Spleen (tissue), 11 donors: ENCODE data around the gene SLC39A7. TPM values are rescaled to one million over a fixed set of nuclear protein-coding genes. Genes with fewer than 3 reads are reported as not detected.
A peak's percentile ranks its signal among the peaks of the same experiment; 100 is the strongest.

Experiments used
- DNase-seq: peaks from one replicate; pipeline ENCODE4 v3.0.0-alpha.2; 2020
- H3K27ac ChIP-seq, 8 donors: fragments of 200-600 bp; sonication (generic) in 7 of 8; 1 replicate in 4 of 8; 2 replicates in 4 of 8; pipeline versions ENCODE4 v1.5.0 to v1.8.0; 2016 to 2021; ENCODE audit warnings: inconsistent platforms in 4 of 8, mild to moderate bottlenecking in 4 of 8, moderate library complexity in 1 of 8
- H3K27me3 ChIP-seq, 7 donors: fragments of 200-600 bp; sonication (generic) in 6 of 7; replicated peaks in 1 of 7; 1 replicate in 4 of 7; 2 replicates in 3 of 7; pipeline versions ENCODE4 v1.5.0 to v1.8.0; 2016 to 2021; ENCODE audit warnings: inconsistent platforms in 3 of 7, mild to moderate bottlenecking in 1 of 7
- H3K36me3 ChIP-seq, 6 donors: fragments of 200-600 bp; sonication (generic) in 5 of 6; 1 replicate in 4 of 6; 2 replicates in 2 of 6; pipeline versions ENCODE4 v1.5.0 to v1.8.0; 2016 to 2021; ENCODE audit warnings: inconsistent platforms in 2 of 6
- H3K4me1 ChIP-seq, 6 donors: fragments of 200-600 bp; sonication (generic) in 5 of 6; 1 replicate in 3 of 6; 2 replicates in 3 of 6; pipeline versions ENCODE4 v1.5.0 to v1.8.0; 2016 to 2021; ENCODE audit warnings: inconsistent platforms in 3 of 6
- H3K4me3 ChIP-seq, 8 donors: fragments of 200-600 bp; sonication (generic) in 7 of 8; 1 replicate in 4 of 8; 2 replicates in 4 of 8; pipeline versions ENCODE4 v1.5.0 to v1.8.0; 2016 to 2021; ENCODE audit warnings: inconsistent platforms in 4 of 8, mild to moderate bottlenecking in 4 of 8, moderate library complexity in 2 of 8
- H3K9me3 ChIP-seq, 8 donors: fragments of 200-600 bp; sonication (generic) in 7 of 8; 1 replicate in 4 of 8; 2 replicates in 4 of 8; pipeline versions ENCODE4 v1.5.0 to v1.8.0; 2016 to 2021; ENCODE audit warnings: inconsistent platforms in 4 of 8
- POLR2A ChIP-seq, 3 donors: fragments of 450-650 bp; IDR thresholded peaks; one replicate each; pipeline ENCODE4 v1.5.1; 2017; ENCODE audit warnings: antibody characterized with exemption in 3 of 3, mild to moderate bottlenecking in 1 of 3
- POLR2AphosphoS5 ChIP-seq, 3 donors: sonication (generic); formaldehyde crosslinking; IDR thresholded peaks; one replicate each; pipeline ENCODE4 v1.5.1; 2017; ENCODE audit warnings: antibody characterized with exemption in 3 of 3
- WGBS, 5 donors: extraction: QIAGEN DNeasy Blood & Tissue Kit in 3 of 5; methylation state at CpG; one replicate each; pipeline versions ENCODE4 v1.1.5 to v1.1.7; 2013 to 2018; 5-methylcytosine and 5-hydroxymethylcytosine counted together
- intact Hi-C: fragments of 100-400 bp; cut with DNase I; formaldehyde crosslinking; loops from one replicate; pipeline ENCODE4 v1.15.0; 2023; ENCODE audit warnings: low total_unique reads
- polyA plus RNA-seq, 3 donors: library from polyadenylated mRNA; stranded (reverse); fragments of 200-250 nt; gene quantifications; one replicate each; pipeline ENCODE4 v1.2.1, GENCODE V29; 2013
- total RNA-seq, 7 donors: library from RNA; depleted of rRNA in 3 of 7; stranded (reverse); fragments of >200 nt in 3 of 7; fragmentation: NEBNext Ultra II Directional in 4 of 7; extraction: Animal tissue kit (Norgen Biotek cat#: 25700) in 4 of 7; gene quantifications; one replicate each; pipeline versions ENCODE4 v1.1.0 to v1.2.1, GENCODE V29; 2016 to 2021
- TF ChIP-seq, protein P1 (sequence below), 11 experiments: fragments of 200-600 bp in 7 of 11; fragments of 450-650 bp in 4 of 11; sonication (generic) in 4 of 11; IDR thresholded peaks in 8 of 11; conservative IDR thresholded peaks in 3 of 11; 1 replicate in 7 of 11; 2 replicates in 4 of 11; pipeline versions ENCODE4 v1.4.0 to v1.8.0; 2016 to 2021; ENCODE audit warnings: antibody characterized with exemption in 11 of 11, inconsistent platforms in 4 of 11, mild to moderate bottlenecking in 1 of 11
- donor health status: healthy with polysubstance abuse.
- donor health status: DM: no; HTN: no; CAD: no; lungs with moderate emphysema.
- donor health status: DM: no; HTN: no; CAD: no.
- donor health status: Bipolar disorder and iron deficiency.
- donor health status: healthy.
- donor health status: DM: no; HTN: no; CAD: no.
- donor health status: DM: yes; HTN: yes; CAD: no.

SLC39A7 gene
- total and polyA plus RNA-seq, 10 donors = 28.8 to 58.7 (median 45.3) TPM

DNA sequence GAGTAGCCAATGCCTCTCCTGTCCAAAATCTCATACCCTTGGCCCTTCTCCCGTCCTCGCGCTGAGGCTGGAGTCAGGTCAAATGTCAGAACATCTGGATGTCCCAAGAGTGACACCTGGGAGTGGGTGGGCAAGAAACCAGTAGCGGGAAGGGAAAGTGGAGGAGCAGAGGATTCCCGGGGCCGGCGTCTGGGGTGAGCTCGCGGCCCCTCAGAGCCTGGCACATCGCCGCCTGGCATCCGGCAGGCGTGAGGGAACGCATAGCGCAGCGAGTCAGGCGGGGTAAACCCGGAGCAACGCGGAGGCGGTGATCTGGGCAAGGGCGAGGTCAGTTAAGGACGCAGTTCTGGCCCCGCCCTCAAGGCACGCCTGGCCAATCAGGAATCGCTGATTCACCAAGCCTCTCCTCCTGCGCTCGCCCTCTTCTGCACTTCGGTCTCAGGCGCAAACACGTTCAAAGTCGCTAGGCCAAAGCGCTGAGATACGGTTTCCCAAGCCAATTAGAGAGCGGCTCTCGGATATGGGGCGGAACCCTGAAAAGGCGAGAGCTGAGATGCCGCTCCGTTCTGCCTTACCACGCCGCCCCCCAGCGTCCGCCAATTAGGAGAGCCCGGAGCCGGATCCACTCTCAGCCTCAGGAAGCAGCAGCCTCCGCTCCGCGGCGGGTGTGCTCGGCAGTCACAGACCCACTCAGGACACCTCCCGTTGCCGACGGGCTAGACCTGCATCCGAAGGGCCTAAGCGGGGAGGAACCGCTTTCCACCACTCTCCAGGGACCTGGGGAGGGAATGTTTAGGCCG, 48.5 kb downstream of the SLC39A7 start:
- intact Hi-C loops = loop anchor here (2.0 kb wide), 1 partner anchor 88 kb away; no protein-coding TSS in a partner anchor
- H3K4me3 ChIP-seq = peak overlapping the region; percentile 36 to 73 (median 52)
- peaks cover 0 to 16% (median 0%) of the 10 kb centered on the region in 7 donors for H3K27me3 ChIP-seq
- H3K4me1 ChIP-seq = peaks cover 10 to 45% (median 29%) of the 10 kb centered on the region in 6 donors
- peak overlapping the region; percentile 89 to 93 (median 91) for H3K27ac ChIP-seq
- H3K9me3 ChIP-seq = no peaks in the 10 kb centered on the region
- peak; percentile 25 to 77 (median 71) for TF ChIP-seq POLR2A (IDR thresholded peaks at IDR 0.05)
- TF ChIP-seq POLR2AphosphoS5 (IDR thresholded peaks at IDR 0.05) = peak; percentile 94 to 97 (median 96)
- TF ChIP-seq, protein P1, sequence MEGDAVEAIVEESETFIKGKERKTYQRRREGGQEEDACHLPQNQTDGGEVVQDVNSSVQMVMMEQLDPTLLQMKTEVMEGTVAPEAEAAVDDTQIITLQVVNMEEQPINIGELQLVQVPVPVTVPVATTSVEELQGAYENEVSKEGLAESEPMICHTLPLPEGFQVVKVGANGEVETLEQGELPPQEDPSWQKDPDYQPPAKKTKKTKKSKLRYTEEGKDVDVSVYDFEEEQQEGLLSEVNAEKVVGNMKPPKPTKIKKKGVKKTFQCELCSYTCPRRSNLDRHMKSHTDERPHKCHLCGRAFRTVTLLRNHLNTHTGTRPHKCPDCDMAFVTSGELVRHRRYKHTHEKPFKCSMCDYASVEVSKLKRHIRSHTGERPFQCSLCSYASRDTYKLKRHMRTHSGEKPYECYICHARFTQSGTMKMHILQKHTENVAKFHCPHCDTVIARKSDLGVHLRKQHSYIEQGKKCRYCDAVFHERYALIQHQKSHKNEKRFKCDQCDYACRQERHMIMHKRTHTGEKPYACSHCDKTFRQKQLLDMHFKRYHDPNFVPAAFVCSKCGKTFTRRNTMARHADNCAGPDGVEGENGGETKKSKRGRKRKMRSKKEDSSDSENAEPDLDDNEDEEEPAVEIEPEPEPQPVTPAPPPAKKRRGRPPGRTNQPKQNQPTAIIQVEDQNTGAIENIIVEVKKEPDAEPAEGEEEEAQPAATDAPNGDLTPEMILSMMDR (IDR thresholded peaks at IDR 0.05 in 8 of 11, conservative IDR thresholded peaks at IDR 0.05 in 3 of 11) = peak in 7 of 11 experiments; percentile 10 to 58 (median 27)
- peak; percentile 98 for DNase-seq
- H3K36me3 ChIP-seq = peaks cover 0 to 22% (median 0%) of the 10 kb centered on the region in 6 donors
- 0 to 1% (median 0%) methylated on average over 33 to 58 of the region's 58 CpGs for WGBS, 5 donors

- Histone ChIP-seq H3K27ac (peak overlapping the region; percentile 89 to 93 (median 91)), H3K27me3 (peaks cover 0 to 13% (median 0%) of the 10 kb centered on the region in 7 donors), H3K4me3 (peak overlapping the region; percentile 36 to 73 (median 52)), H3K9me3 (no peaks in the 10 kb centered on the region), H3K4me1 (peaks cover 10 to 45% (median 29%) of the 10 kb centered on the region in 6 donors), H3K36me3 (peaks cover 0 to 29% (median 0%) of the 10 kb centered on the region in 6 donors)
- TF ChIP-seq POLR2A (IDR thresholded peaks at IDR 0.05) = no peak
- TF ChIP-seq POLR2AphosphoS5 (IDR thresholded peaks at IDR 0.05) = no peak
- TF ChIP-seq, protein P1 (IDR thresholded peaks at IDR 0.05 in 8 of 11, conservative IDR thresholded peaks at IDR 0.05 in 3 of 11) = no peak
- WGBS, 5 donors = 17 to 22% (median 18%) methylated on average over 14 to 15 of the region's 15 CpGs
- peak; percentile 78 for DNase-seq
- intact Hi-C loops = loop anchor here (2.0 kb wide), 1 partner anchor 89 kb away; no protein-coding TSS in a partner anchor
Measured at GRCh38 chr6:33249732-33250630, 49.3 kb downstream of the SLC39A7 start.

DNA sequence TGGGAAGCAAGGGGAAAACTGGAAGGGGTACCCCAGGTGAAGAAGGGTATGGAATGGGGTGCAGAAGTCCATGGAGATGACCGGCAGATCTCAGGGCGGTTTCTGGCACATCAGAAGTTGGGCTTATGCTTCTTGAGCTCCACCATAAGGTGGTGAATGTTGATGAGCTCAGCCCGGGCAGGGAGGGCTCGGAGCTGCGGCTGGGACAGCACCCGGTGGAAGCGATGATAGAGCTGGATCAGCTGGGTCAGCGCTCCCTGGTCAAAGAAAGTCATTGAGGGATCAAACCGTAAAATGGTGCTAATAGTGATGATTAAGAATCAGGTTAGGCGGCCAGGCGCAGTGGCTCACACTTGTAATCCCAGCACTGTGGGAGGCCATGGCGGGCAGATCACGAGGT, 50.1 kb downstream of the SLC39A7 start:
- peak; percentile 64 for DNase-seq
- H3K4me3 ChIP-seq = no peak overlapping the region
- intact Hi-C loops = no loop called here

More for the DNA sequence above, 50.1 kb downstream of the SLC39A7 start:
- Histone ChIP-seq H3K36me3 (peaks cover 0 to 33% (median under 1%) of the 10 kb centered on the region in 6 donors), H3K27ac (peak overlapping the region in 1 of 8 donors; percentile 91), H3K27me3 (peaks cover 0 to 8% (median 0%) of the 10 kb centered on the region in 7 donors), H3K9me3 (no peaks in the 10 kb centered on the region), H3K4me1 (peaks cover 10 to 45% (median 29%) of the 10 kb centered on the region in 6 donors)
- WGBS, 5 donors = 94 to 97% (median 97%) methylated on average over 13 of the region's 13 CpGs
- TF ChIP-seq POLR2A (IDR thresholded peaks at IDR 0.05) = no peak
- no peak for TF ChIP-seq POLR2AphosphoS5 (IDR thresholded peaks at IDR 0.05)
- TF ChIP-seq, protein P1 (IDR thresholded peaks at IDR 0.05 in 8 of 11, conservative IDR thresholded peaks at IDR 0.05 in 3 of 11) = no peak
